ENCODE results near the gene TRPM5.

- TF ChIP-seq JAZF1 (CRISPR knock-in tag; IDR thresholded peaks at IDR 0.05) (no peak), SMAD3 (CRISPR knock-in tag; IDR thresholded peaks at IDR 0.05; ENCODE audit: borderline replicate concordance) (no peak), ZNF512 (CRISPR knock-in tag; IDR thresholded peaks at IDR 0.05; ENCODE audit: borderline replicate concordance) (no peak)
These were observed 8.9 kb downstream of the TRPM5 start for GRCh38 chr11:2435288-2436012.

Data from WTC11 (cell line).